ENCODE data around the gene GPATCH8. TPM values are rescaled to one million over a fixed set of nuclear protein-coding genes. Genes with fewer than 3 reads are reported as not detected.

The GPATCH8 gene
- total RNA-seq, 1 experiment from 2014 or later = 40.8 TPM

DNA sequence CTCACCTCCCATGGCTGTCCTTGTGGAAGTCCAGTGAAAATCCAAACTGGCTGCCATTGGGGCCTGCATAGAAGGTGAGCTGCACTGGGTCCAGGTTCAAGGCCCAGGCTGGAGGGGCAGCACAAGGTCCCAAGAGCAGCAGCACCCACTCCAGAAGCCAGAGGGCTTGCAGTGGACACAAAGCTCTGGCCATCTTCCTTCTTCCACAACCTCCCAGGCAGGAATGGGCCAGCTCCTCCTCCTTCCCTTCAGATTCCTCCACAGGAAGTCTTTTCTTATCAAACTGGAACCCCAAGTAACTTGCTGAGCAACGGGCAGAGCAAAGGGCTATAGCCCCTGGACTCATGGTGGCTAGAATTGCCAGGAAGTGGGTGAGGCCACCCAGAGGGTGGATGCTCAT, 113.9 kb downstream of the GPATCH8 start, which contains the start of gene ITGA2B:
ITGA2B (minus strand) TSS at position 369 of the 400 bp plus-strand sequence; CDS start at position 193, 176 bp downstream.
- Mint-ChIP-seq H3K36me3 (ENCODE audit: insufficient read depth, unreplicated experiment) (peaks cover 8% of the 10 kb centered on the region), H3K4me1 (ENCODE audit: insufficient read depth, unreplicated experiment) (no peaks in the 10 kb centered on the region), H3K9me3 (ENCODE audit: unreplicated experiment) (no peaks in the 10 kb centered on the region), H3K4me3 (ENCODE audit: unreplicated experiment) (no peak within 1 kb of the TSS), H3K27ac (ENCODE audit: low read depth, unreplicated experiment) (peak within 1 kb of the TSS; percentile 43), H3K27me3 (ENCODE audit: insufficient read depth, unreplicated experiment) (no peaks in the 10 kb centered on the region)
- CTCF ChIA-PET = interaction anchor here (0.6 kb wide), 2 partner anchors 22 to 144 kb away, joined by 3 read pairs; no protein-coding TSS in a partner anchor
- intact Hi-C loops (cut with micrococcal nuclease) = no loop called here
- POLR2A ChIA-PET = interaction anchor here (0.6 kb wide), 1 partner anchor 146 kb away, joined by 4 read pairs; no protein-coding TSS in a partner anchor
- no peak for DNase-seq (ENCODE audit: unreplicated experiment)
- TF ChIP-seq CTCF (IDR thresholded peaks at IDR 0.05; ENCODE audit: unreplicated experiment) = no peak
- no TSS peak for BruUV-seq (replicated peaks)

DNA sequence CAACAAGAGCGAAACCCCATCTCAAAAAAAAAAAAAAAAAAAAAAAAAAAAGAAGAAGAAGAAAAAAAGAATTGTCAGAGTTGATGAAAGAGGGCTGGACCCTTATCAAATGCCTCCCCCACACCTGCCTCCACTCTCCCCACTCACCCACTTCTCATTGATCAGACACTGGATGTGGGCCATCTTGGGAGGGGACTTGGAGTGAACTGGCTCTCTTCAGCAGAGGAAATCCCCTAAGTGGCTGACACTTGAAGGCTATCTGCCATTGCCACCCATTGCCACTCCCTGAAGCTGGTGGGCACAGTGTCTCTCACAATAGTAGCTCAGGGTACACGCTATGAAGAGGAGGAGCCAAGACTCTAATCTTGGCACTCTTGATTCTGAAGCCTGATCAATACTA, 115.4 kb downstream of the GPATCH8 start:
- Mint-ChIP-seq H3K27me3 (ENCODE audit: insufficient read depth, unreplicated experiment) (peaks cover 9% of the 10 kb centered on the region), H3K36me3 (ENCODE audit: insufficient read depth, unreplicated experiment) (no peaks in the 10 kb centered on the region), H3K9me3 (ENCODE audit: unreplicated experiment) (no peaks in the 10 kb centered on the region), H3K4me1 (ENCODE audit: insufficient read depth, unreplicated experiment) (no peaks in the 10 kb centered on the region), H3K4me3 (ENCODE audit: unreplicated experiment) (no peak overlapping the region), H3K27ac (ENCODE audit: low read depth, unreplicated experiment) (no peak overlapping the region)
- no TSS peak for BruUV-seq (replicated peaks)
- no peak for TF ChIP-seq CTCF (IDR thresholded peaks at IDR 0.05; ENCODE audit: unreplicated experiment)
- intact Hi-C loops (cut with micrococcal nuclease) = no loop called here
- POLR2A ChIA-PET = interaction anchor here (1.0 kb wide), 1 partner anchor 9 kb away, joined by 3 read pairs; no protein-coding TSS in a partner anchor
- no peak for DNase-seq (ENCODE audit: unreplicated experiment)
- CTCF ChIA-PET = no interaction called here

GRCh38 chr17:44386182-44386525, 117.1 kb downstream of the GPATCH8 start:
- peaks cover 15% of the 10 kb centered on the region for H3K27me3 Mint-ChIP-seq (ENCODE audit: insufficient read depth, unreplicated experiment)
- H3K27ac Mint-ChIP-seq (ENCODE audit: low read depth, unreplicated experiment) = no peak overlapping the region
- H3K9me3 Mint-ChIP-seq (ENCODE audit: unreplicated experiment) = no peaks in the 10 kb centered on the region
- intact Hi-C loops (cut with micrococcal nuclease) = no loop called here
- no peak for DNase-seq (ENCODE audit: unreplicated experiment)
- ChIA-PET POLR2A (interaction anchor here (1.2 to 1.3 kb wide), 2 partner anchors 10 to 34 kb away, joined by 3 read pairs; no protein-coding TSS in a partner anchor), CTCF (interaction anchor here (0.7 to 1.1 kb wide), 3 partner anchors 14 to 285 kb away, joined by 3 to 4 read pairs (median 3); no protein-coding TSS in a partner anchor)
- peak overlapping the region; percentile 64 for H3K4me3 Mint-ChIP-seq (ENCODE audit: unreplicated experiment)
- BruUV-seq (replicated peaks) = no TSS peak
- TF ChIP-seq CTCF (IDR thresholded peaks at IDR 0.05; ENCODE audit: unreplicated experiment) = no peak
- H3K4me1 Mint-ChIP-seq (ENCODE audit: insufficient read depth, unreplicated experiment) = no peaks in the 10 kb centered on the region
- H3K36me3 Mint-ChIP-seq (ENCODE audit: insufficient read depth, unreplicated experiment) = no peaks in the 10 kb centered on the region

GRCh38 chr17:44385287-44386181, 117.7 kb downstream of the GPATCH8 start:
- Mint-ChIP-seq H3K4me3 (ENCODE audit: unreplicated experiment) (peak overlapping the region; percentile 64), H3K27me3 (ENCODE audit: insufficient read depth, unreplicated experiment) (peaks cover 15% of the 10 kb centered on the region), H3K27ac (ENCODE audit: low read depth, unreplicated experiment) (no peak overlapping the region), H3K9me3 (ENCODE audit: unreplicated experiment) (no peaks in the 10 kb centered on the region), H3K36me3 (ENCODE audit: insufficient read depth, unreplicated experiment) (no peaks in the 10 kb centered on the region), H3K4me1 (ENCODE audit: insufficient read depth, unreplicated experiment) (no peaks in the 10 kb centered on the region)
- DNase-seq (ENCODE audit: unreplicated experiment) = peak; percentile 66
- ChIA-PET POLR2A (interaction anchor here (0.5 to 1.3 kb wide), 2 partner anchors 11 to 252 kb away, joined by 3 read pairs; no protein-coding TSS in a partner anchor), CTCF (interaction anchor here (1.1 to 1.5 kb wide), 3 partner anchors 15 to 286 kb away, joined by 3 to 4 read pairs (median 3); no protein-coding TSS in a partner anchor)
- BruUV-seq (replicated peaks) = no TSS peak
- intact Hi-C loops (cut with micrococcal nuclease) = no loop called here
- peak; percentile 11 for TF ChIP-seq CTCF (IDR thresholded peaks at IDR 0.05; ENCODE audit: unreplicated experiment)
